HepG2 (cell line): ENCODE data around the gene TBX15. TPM values are rescaled to one million over a fixed set of nuclear protein-coding genes. Genes with fewer than 3 reads are reported as not detected.
A peak's percentile ranks its signal among the peaks of the same experiment; 100 is the strongest.

Source experiments
- ARNT2 ChIP-seq: sonication (generic); formaldehyde crosslinking; IDR thresholded peaks from 2 replicates; pipeline ENCODE4 v1.8.0; 2022; ENCODE audit warnings: mild to moderate bottlenecking, low read depth, missing genetic modification reagents, moderate library complexity
- HDAC2 ChIP-seq: sonication (generic); formaldehyde crosslinking; IDR thresholded peaks from 2 replicates; pipeline ENCODE4 v1.4.0; 2020; ENCODE audit warnings: missing genetic modification reagents
- LRRFIP1 ChIP-seq: sonication (generic); formaldehyde crosslinking; conservative IDR thresholded peaks from 2 replicates; pipeline ENCODE4 v1.4.0; 2020; ENCODE audit warnings: missing genetic modification reagents
- MED1 ChIP-seq: sonication (generic); formaldehyde crosslinking; IDR thresholded peaks from 2 replicates; pipeline ENCODE4 v1.4.0; 2020; ENCODE audit warnings: missing genetic modification reagents
- NBN ChIP-seq: fragments of 450-650 bp; conservative IDR thresholded peaks from 2 replicates; pipeline ENCODE4 v1.6.1; 2017
- NCOR1 ChIP-seq: fragments of 200-600 bp; sonication (generic); IDR thresholded peaks from 2 replicates; pipeline ENCODE4 v1.7.0; 2017; ENCODE audit warnings: antibody characterized with exemption, low read length, borderline replicate concordance
- NFE2L2 ChIP-seq: fragments of 150-350 bp; IDR thresholded peaks from 2 replicates; pipeline ENCODE4 v1.6.1; 2014; ENCODE audit warnings: low read length
- NFKB2 ChIP-seq: sonication (generic); formaldehyde crosslinking; IDR thresholded peaks from 2 replicates; pipeline ENCODE4 v1.4.0; 2020; ENCODE audit warnings: missing genetic modification reagents, borderline replicate concordance
- NR3C1 ChIP-seq: sonication (generic); formaldehyde crosslinking; IDR thresholded peaks from 2 replicates; pipeline ENCODE4 v1.4.0; 2020; ENCODE audit warnings: missing genetic modification reagents
- PHB2 ChIP-seq: fragments of 450-650 bp; IDR thresholded peaks from 2 replicates; pipeline ENCODE4 v1.6.1; 2018; ENCODE audit not compliant: partially characterized antibody
- PITX1 ChIP-seq: sonication (generic); formaldehyde crosslinking; IDR thresholded peaks from 2 replicates; pipeline ENCODE4 v1.5.1; 2020; ENCODE audit warnings: mild to moderate bottlenecking, missing genetic modification reagents
- SIX1 ChIP-seq: sonication (generic); formaldehyde crosslinking; IDR thresholded peaks from 2 replicates; pipeline ENCODE4 v1.4.0; 2020; ENCODE audit warnings: missing genetic modification reagents, borderline replicate concordance
- SKIL ChIP-seq: sonication (generic); formaldehyde crosslinking; IDR thresholded peaks from 2 replicates; pipeline ENCODE4 v1.8.0; 2022; ENCODE audit warnings: missing genetic modification reagents, mild to moderate bottlenecking, moderate library complexity, borderline replicate concordance
- SRSF9 ChIP-seq: fragments of 200-400 bp; formaldehyde crosslinking; IDR thresholded peaks from 2 replicates; pipeline ENCODE4 v1.6.1; 2018; ENCODE audit warnings: borderline replicate concordance, mild to moderate bottlenecking, low read depth, low read length; ENCODE audit not compliant: insufficient read depth, poor library complexity, severe bottlenecking
- STAT5B ChIP-seq: sonication (generic); formaldehyde crosslinking; IDR thresholded peaks from 2 replicates; pipeline ENCODE4 v1.4.0; 2020; ENCODE audit warnings: missing genetic modification reagents
- TARDBP ChIP-seq: sonication (generic); formaldehyde crosslinking; IDR thresholded peaks from 2 replicates; pipeline ENCODE4 v1.8.0; 2022; ENCODE audit warnings: mild to moderate bottlenecking, missing genetic modification reagents
- ZNF180 ChIP-seq: sonication (generic); formaldehyde crosslinking; IDR thresholded peaks from 2 replicates; pipeline ENCODE4 v1.4.0; 2020; ENCODE audit warnings: low read depth, missing genetic modification reagents, borderline replicate concordance
- ZNF432 ChIP-seq: sonication (generic); formaldehyde crosslinking; IDR thresholded peaks from 2 replicates; pipeline ENCODE4 v1.5.0; 2020; ENCODE audit warnings: missing genetic modification reagents, mild to moderate bottlenecking, borderline replicate concordance
- ZNF546 ChIP-seq: sonication (generic); formaldehyde crosslinking; conservative IDR thresholded peaks from 2 replicates; pipeline ENCODE4 v1.8.1; 2023; ENCODE audit warnings: mild to moderate bottlenecking, missing genetic modification reagents
- ZNF605 ChIP-seq: sonication (generic); formaldehyde crosslinking; IDR thresholded peaks from 2 replicates; pipeline ENCODE4 v1.8.0; 2022; ENCODE audit warnings: mild to moderate bottlenecking, missing genetic modification reagents
- polyA plus RNA-seq, 8 experiments: library from polyadenylated mRNA; depleted of rRNA in 3 of 8; stranded (reverse) in 7 of 8; unstranded in 1 of 8; fragments of >200 nt; fragmentation: Illumina TruSeq in 4 of 8; extraction: Trizol in 4 of 8; gene quantifications; 2 replicates each; pipeline versions ENCODE4 v1.2.1 to v1.2.3, GENCODE V29; 2011 to 2016; ENCODE audit warnings: low read depth in 4 of 8, missing spikeins in 1 of 8, mixed read lengths in 1 of 8; ENCODE audit not compliant: insufficient read depth in 1 of 8
- total RNA-seq, 5 experiments: library from RNA; depleted of rRNA; stranded (reverse); fragments of >200 nt; fragmentation: Illumina TruSeq; extraction: Trizol; gene quantifications; 2 replicates each; pipeline ENCODE4 v1.2.3, GENCODE V29; 2016; ENCODE audit warnings: low read depth in 1 of 5
- TF ChIP-seq, protein P1 (sequence below), 2 experiments: IDR thresholded peaks; 2 replicates each; pipeline ENCODE4 v1.6.1; 2011 to 2012; ENCODE audit warnings: low read length in 2 of 2, borderline replicate concordance in 1 of 2, low read depth in 1 of 2, mild to moderate bottlenecking in 1 of 2, moderate library complexity in 1 of 2
- TF ChIP-seq, protein P2 (sequence below): sonication (generic); formaldehyde crosslinking; IDR thresholded peaks from 2 replicates; pipeline ENCODE4 v1.4.0; 2020; ENCODE audit warnings: mild to moderate bottlenecking, missing genetic modification reagents

Gene TBX15
- total and polyA plus RNA-seq, 2 of the 13 experiments (the other 11 are each of a cell fraction or from before 2014, with no cell fraction given) = 0.42 to 1.9 TPM

GRCh38 chr1:118960567-118961136 is 27.5 kb downstream of the TBX15 start (continued):
- peak; percentile 80 for TF ChIP-seq SKIL (CRISPR knock-in tag)
- TF ChIP-seq NFKB2 = no peak; the same call in 1 of the 2 replicates
- peak; percentile 92 for TF ChIP-seq TARDBP (CRISPR knock-in tag)
- peak; percentile 93 for TF ChIP-seq HDAC2 (CRISPR knock-in tag)
- no peak for TF ChIP-seq NBN
- TF ChIP-seq ARNT2 (CRISPR knock-in tag) = 0 out of 2 replicates have a peak, but pooled peaks have one; percentile 47
- TF ChIP-seq PITX1 (CRISPR knock-in tag) = peak; percentile 92
- TF ChIP-seq ZNF180 (CRISPR knock-in tag) = no peak
- peak; percentile 99 for TF ChIP-seq NCOR1
- peak; percentile 62; the same call in 1 of the 2 replicates for TF ChIP-seq SIX1 (CRISPR knock-in tag)
- no peak for TF ChIP-seq PHB2
- TF ChIP-seq MED1 (CRISPR knock-in tag) = peak; percentile 99
- no peak for TF ChIP-seq NFE2L2
- TF ChIP-seq ZNF546 (CRISPR knock-in tag) = no peak
- 0 out of 2 replicates have a peak, but pooled peaks have one; percentile 22 for TF ChIP-seq STAT5B (CRISPR knock-in tag)
- TF ChIP-seq, protein P1, sequence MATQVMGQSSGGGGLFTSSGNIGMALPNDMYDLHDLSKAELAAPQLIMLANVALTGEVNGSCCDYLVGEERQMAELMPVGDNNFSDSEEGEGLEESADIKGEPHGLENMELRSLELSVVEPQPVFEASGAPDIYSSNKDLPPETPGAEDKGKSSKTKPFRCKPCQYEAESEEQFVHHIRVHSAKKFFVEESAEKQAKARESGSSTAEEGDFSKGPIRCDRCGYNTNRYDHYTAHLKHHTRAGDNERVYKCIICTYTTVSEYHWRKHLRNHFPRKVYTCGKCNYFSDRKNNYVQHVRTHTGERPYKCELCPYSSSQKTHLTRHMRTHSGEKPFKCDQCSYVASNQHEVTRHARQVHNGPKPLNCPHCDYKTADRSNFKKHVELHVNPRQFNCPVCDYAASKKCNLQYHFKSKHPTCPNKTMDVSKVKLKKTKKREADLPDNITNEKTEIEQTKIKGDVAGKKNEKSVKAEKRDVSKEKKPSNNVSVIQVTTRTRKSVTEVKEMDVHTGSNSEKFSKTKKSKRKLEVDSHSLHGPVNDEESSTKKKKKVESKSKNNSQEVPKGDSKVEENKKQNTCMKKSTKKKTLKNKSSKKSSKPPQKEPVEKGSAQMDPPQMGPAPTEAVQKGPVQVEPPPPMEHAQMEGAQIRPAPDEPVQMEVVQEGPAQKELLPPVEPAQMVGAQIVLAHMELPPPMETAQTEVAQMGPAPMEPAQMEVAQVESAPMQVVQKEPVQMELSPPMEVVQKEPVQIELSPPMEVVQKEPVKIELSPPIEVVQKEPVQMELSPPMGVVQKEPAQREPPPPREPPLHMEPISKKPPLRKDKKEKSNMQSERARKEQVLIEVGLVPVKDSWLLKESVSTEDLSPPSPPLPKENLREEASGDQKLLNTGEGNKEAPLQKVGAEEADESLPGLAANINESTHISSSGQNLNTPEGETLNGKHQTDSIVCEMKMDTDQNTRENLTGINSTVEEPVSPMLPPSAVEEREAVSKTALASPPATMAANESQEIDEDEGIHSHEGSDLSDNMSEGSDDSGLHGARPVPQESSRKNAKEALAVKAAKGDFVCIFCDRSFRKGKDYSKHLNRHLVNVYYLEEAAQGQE (IDR thresholded peaks at IDR 0.05; ENCODE audit: borderline replicate concordance in 1 of 2, low read depth in 1 of 2, low read length in 2 of 2) = peak in 1 of 2 experiments; percentile 62; a peak in 2 of 4 replicates
- no peak for TF ChIP-seq ZNF432
- no peak for TF ChIP-seq NR3C1
- peak; percentile 75 for TF ChIP-seq ZNF605 (CRISPR knock-in tag)
- no peak for TF ChIP-seq SRSF9
- TF ChIP-seq LRRFIP1 = no peak
- TF ChIP-seq, protein P2, sequence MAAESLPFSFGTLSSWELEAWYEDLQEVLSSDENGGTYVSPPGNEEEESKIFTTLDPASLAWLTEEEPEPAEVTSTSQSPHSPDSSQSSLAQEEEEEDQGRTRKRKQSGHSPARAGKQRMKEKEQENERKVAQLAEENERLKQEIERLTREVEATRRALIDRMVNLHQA (CRISPR knock-in tag) = no peak
